ENCODE data around the gene VAV1.

VAV1 gene, protein sequence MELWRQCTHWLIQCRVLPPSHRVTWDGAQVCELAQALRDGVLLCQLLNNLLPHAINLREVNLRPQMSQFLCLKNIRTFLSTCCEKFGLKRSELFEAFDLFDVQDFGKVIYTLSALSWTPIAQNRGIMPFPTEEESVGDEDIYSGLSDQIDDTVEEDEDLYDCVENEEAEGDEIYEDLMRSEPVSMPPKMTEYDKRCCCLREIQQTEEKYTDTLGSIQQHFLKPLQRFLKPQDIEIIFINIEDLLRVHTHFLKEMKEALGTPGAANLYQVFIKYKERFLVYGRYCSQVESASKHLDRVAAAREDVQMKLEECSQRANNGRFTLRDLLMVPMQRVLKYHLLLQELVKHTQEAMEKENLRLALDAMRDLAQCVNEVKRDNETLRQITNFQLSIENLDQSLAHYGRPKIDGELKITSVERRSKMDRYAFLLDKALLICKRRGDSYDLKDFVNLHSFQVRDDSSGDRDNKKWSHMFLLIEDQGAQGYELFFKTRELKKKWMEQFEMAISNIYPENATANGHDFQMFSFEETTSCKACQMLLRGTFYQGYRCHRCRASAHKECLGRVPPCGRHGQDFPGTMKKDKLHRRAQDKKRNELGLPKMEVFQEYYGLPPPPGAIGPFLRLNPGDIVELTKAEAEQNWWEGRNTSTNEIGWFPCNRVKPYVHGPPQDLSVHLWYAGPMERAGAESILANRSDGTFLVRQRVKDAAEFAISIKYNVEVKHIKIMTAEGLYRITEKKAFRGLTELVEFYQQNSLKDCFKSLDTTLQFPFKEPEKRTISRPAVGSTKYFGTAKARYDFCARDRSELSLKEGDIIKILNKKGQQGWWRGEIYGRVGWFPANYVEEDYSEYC

DNA sequence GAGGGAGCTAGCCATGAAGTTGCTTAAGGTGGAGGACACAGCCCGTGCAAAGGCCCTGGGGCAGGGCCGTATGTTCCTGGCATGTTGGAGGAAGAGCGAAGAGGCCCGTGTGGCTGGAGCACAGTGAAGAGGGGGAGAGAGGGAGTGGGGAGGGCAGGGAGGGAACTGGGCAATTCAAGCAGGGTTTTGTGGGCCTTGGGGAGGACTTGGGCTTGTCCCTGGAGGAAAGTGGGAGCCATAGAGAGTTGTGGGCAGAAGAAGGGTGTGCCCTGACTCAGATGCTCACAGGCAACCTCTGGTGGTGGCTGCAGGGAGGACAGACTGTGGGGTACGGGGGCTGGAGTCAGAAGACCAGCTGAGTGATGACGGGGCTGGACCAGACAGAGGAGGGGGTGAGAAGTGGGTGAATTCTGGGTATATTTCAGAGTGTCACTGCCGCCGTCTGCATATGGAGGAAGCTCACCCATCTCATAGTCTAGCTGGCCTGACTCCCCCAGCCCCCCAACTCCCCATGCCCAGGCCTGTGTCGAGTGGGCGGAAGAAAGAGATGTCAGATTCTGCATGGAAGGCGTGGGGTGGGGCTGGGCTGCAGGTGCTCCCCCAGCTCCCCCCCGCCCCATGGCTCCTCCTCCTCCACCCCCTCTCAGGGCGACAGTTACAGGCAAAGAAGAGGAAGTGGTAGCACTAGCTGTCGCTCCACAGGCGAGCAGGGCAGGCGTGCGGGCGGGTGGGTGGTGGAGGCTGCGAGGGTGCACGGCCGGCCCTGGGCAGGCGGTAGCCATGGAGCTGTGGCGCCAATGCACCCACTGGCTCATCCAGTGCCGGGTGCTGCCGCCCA is at the start of gene VAV1:
Gene VAV1, plus strand, starts transcription at position 681 of the 838 bp plus-strand sequence. Its CDS starts 100 bp downstream, at position 781.
- Histone ChIP-seq H3K36me3 (ENCODE audit: control insufficient read depth, insufficient read depth, low read length) (no peaks in the 10 kb centered on the region), H3K4me3 (ENCODE audit: low read depth, low read length) (no peak within 1 kb of the TSS), H3K27me3 (ENCODE audit: control insufficient read depth, insufficient read depth, low read length) (no peaks in the 10 kb centered on the region), H3K9me3 (ENCODE audit: control insufficient read depth, insufficient read depth, low read depth, low read length) (no peaks in the 10 kb centered on the region), H3K27ac (ENCODE audit: low read depth, low read length) (no peak within 1 kb of the TSS), H3K9ac (ENCODE audit: low read length) (no peak within 1 kb of the TSS), H3K4me1 (ENCODE audit: control insufficient read depth, insufficient read depth, low read length) (peaks cover 11% of the 10 kb centered on the region; the same call in 1 of the 2 replicates)

DNA sequence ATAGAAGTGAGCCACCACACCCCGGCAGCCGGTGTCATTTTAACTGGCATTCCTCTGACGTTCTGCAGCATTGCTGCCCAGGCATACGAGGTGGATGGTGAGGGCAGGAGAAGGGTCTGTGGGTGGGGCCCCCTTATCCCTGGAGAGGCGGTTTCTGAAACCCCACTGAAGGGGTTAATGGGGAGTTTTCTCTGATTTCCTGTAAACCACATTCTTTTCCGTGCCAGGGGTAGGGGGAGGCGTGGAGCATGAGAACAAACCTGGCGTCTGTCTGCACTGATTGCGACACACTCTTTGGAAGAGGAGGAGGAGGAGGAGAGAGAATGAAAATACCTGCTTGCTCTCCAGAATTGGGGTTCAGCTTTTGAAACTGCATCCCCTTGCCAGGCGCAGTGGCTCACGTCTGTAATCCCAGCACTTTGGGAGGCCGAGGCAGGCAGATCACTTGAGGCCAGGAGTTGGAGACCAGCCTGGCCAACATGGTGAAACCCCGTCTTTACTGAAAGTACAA is 49.3 kb upstream of the VAV1 start:
- Histone ChIP-seq H3K9me3 (ENCODE audit: control insufficient read depth, insufficient read depth, low read depth, low read length) (no peaks in the 10 kb centered on the region), H3K4me3 (ENCODE audit: low read depth, low read length) (no peak overlapping the region), H3K4me1 (ENCODE audit: control insufficient read depth, insufficient read depth, low read length) (peaks cover 13% of the 10 kb centered on the region; the same call in 1 of the 2 replicates), H3K27me3 (ENCODE audit: control insufficient read depth, insufficient read depth, low read length) (no peaks in the 10 kb centered on the region), H3K36me3 (ENCODE audit: control insufficient read depth, insufficient read depth, low read length) (no peaks in the 10 kb centered on the region), H3K9ac (ENCODE audit: low read length) (no peak overlapping the region), H3K27ac (ENCODE audit: low read depth, low read length) (no peak overlapping the region)

DNA sequence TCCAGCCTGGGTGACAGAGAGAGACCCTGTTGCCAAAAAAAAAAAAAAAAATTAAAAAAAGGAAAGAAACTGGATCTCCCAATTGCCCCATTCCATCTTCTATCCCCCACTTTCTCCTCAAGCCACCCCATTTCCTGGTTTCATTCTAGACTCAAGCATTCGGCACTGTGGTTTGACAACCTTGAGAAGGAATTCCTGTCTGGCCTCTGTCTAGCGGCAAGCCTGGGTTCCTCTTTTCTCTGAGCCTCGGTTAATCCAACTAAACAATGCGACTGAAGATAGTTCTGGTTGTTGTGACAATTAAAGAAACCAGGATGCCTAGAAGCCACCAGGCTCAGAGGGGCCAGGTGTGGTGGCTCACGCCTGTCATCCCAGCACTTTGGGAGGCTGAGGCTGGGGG is 48.8 kb upstream of the VAV1 start:
- peaks cover 13% of the 10 kb centered on the region; the same call in 1 of the 2 replicates for H3K4me1 ChIP-seq (ENCODE audit: control insufficient read depth, insufficient read depth, low read length)
- H3K27ac ChIP-seq (ENCODE audit: low read depth, low read length) = no peak overlapping the region
- no peaks in the 10 kb centered on the region for H3K9me3 ChIP-seq (ENCODE audit: control insufficient read depth, insufficient read depth, low read depth, low read length)
- H3K9ac ChIP-seq (ENCODE audit: low read length) = no peak overlapping the region
- H3K27me3 ChIP-seq (ENCODE audit: control insufficient read depth, insufficient read depth, low read length) = no peaks in the 10 kb centered on the region
- H3K36me3 ChIP-seq (ENCODE audit: control insufficient read depth, insufficient read depth, low read length) = no peaks in the 10 kb centered on the region
- no peak overlapping the region for H3K4me3 ChIP-seq (ENCODE audit: low read depth, low read length)

DNA sequence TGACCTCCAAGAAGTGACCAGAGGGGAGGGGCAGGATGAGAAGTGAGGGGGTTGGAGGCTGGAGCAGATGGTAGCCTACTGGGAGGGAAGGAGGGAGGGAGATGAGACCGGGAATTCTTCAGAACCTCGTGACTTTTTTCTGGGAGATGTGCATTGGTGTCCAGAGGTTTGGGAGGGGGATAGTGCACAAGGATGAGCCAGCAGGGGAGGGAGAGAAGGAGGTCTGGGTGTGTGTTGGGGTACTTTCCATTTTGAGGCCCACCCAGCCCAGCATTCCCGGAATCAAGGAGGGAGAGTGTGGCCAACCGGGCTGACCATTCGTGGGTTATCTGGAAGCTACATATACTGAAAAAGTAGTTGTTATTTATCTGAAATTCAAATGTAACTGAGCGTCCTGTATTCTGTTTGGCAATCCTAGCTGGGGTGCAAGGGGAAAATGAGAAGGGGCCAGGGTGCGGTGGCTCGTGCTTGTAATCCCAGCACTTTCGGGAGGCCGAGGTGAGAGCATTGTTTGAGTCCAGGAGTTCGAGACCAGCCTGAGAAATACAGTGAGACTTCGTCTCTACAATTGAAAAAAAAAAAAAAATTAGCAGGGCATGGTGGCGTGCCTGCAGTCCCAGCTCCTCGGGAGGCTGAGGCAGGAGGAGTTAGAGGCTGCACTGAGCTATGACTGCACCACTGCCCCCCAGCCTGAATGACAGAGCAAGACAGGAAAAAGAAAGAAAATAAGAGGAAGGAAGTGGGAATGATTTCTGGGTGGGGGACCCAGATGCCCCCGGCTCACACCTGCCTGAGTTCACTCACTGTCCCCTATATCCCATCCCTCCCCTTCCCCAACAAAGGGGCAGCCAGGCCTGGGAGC is 47.6 kb upstream of the VAV1 start:
- Histone ChIP-seq H3K4me3 (ENCODE audit: low read depth, low read length) (no peak overlapping the region), H3K36me3 (ENCODE audit: control insufficient read depth, insufficient read depth, low read length) (no peaks in the 10 kb centered on the region), H3K4me1 (ENCODE audit: control insufficient read depth, insufficient read depth, low read length) (peaks cover 10% of the 10 kb centered on the region; the same call in 1 of the 2 replicates), H3K27me3 (ENCODE audit: control insufficient read depth, insufficient read depth, low read length) (no peaks in the 10 kb centered on the region), H3K9ac (ENCODE audit: low read length) (no peak overlapping the region), H3K9me3 (ENCODE audit: control insufficient read depth, insufficient read depth, low read depth, low read length) (no peaks in the 10 kb centered on the region), H3K27ac (ENCODE audit: low read depth, low read length) (no peak overlapping the region)

DNA sequence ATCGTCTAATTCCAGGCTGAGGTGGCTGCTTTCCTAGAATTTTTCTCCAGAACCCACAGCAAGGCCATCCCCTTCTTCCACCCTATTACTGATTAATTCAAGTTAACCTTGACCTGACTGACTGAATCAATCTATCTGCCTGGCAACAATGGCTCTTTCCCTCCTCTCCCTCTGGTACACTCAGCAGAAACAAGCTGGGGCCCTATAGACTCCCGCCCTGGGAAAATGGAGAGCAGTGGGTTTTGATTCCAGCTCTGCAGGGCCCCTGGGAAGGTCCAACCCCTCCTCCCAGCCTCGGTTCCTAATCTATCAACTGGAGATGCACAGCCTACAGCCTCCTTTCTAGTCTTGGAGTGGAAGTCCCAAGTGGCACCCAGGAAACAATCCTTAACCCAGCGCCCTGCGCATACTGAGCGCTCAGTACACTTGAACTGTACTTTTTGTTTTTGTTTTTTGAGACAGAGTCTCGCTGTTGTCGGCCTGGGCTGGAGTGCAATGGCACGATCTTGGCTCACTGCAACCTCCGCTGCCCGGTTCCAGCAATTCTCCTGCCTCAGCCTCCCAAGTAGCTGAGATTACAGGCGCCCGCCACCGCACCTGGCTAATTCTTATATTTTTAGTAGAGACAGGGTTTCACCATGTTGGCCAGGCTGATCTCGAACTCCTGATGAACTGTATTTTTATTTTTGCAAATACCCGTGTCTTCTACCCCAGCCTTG is 46.8 kb upstream of the VAV1 start:
- Histone ChIP-seq H3K4me1 (ENCODE audit: control insufficient read depth, insufficient read depth, low read length) (peaks cover 12% of the 10 kb centered on the region), H3K36me3 (ENCODE audit: control insufficient read depth, insufficient read depth, low read length) (no peaks in the 10 kb centered on the region), H3K4me3 (ENCODE audit: low read depth, low read length) (no peak overlapping the region), H3K27me3 (ENCODE audit: control insufficient read depth, insufficient read depth, low read length) (no peaks in the 10 kb centered on the region), H3K9me3 (ENCODE audit: control insufficient read depth, insufficient read depth, low read depth, low read length) (no peaks in the 10 kb centered on the region), H3K27ac (ENCODE audit: low read depth, low read length) (no peak overlapping the region), H3K9ac (ENCODE audit: low read length) (no peak overlapping the region)

DNA sequence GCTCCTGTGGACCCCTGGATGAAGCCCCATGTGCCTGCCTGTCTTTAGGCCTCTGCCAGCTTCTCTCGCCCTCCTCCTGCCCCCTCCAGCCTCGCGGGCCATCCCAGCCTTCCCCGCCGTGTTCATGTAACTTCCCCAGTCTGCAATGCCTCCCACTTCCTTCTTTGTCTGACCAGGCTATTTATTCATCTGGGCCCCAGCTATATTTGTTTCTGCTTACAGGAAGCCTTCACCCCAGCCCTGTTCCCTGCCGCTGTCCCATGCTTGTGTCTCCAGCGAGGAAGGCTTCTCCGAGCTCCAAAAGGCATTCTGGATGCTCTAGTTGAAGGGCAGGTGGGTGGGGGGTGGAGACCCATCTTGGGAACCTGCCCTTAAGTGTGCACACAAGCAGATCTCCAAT is 44.2 kb upstream of the VAV1 start:
- Histone ChIP-seq H3K9ac (ENCODE audit: low read length) (no peak overlapping the region), H3K4me3 (ENCODE audit: low read depth, low read length) (no peak overlapping the region), H3K36me3 (ENCODE audit: control insufficient read depth, insufficient read depth, low read length) (peaks cover 19% of the 10 kb centered on the region), H3K27ac (ENCODE audit: low read depth, low read length) (no peak overlapping the region), H3K9me3 (ENCODE audit: control insufficient read depth, insufficient read depth, low read depth, low read length) (no peaks in the 10 kb centered on the region), H3K27me3 (ENCODE audit: control insufficient read depth, insufficient read depth, low read length) (no peaks in the 10 kb centered on the region), H3K4me1 (ENCODE audit: control insufficient read depth, insufficient read depth, low read length) (peaks cover 5% of the 10 kb centered on the region)

DNA sequence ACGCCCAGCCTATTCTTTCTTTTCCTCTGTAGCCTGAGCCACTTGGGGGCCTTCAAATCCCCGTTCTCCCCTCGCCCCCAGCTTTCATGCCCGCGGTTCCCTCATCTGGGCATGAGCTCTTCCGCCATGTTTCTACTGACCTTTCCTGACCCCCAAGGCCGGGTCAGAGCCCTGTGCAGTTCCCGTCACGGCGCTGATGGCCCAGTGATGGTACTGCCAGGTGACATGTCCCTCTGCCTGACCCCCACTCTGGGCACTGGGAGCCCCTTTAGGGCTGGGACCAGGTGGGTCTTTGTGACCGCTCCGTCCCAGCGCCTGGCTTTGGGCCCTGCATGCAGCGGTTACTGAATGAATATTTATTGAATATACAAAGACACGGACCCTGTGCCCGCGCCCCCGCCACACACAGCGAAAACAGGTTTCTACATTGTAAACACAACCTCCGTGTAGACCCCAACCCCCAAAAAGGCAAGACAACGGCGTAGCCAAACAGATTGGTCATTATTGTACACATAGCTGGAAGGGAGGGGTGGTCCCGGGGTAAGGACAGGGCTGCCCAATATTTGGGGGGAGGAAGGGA is 42.8 kb upstream of the VAV1 start:
- Histone ChIP-seq H3K4me1 (ENCODE audit: control insufficient read depth, insufficient read depth, low read length) (peaks cover 9% of the 10 kb centered on the region), H3K27ac (ENCODE audit: low read depth, low read length) (no peak overlapping the region), H3K27me3 (ENCODE audit: control insufficient read depth, insufficient read depth, low read length) (no peaks in the 10 kb centered on the region), H3K4me3 (ENCODE audit: low read depth, low read length) (peak overlapping the region; percentile 23; the same call in 1 of the 2 replicates), H3K9ac (ENCODE audit: low read length) (peak overlapping the region; percentile 20), H3K9me3 (ENCODE audit: control insufficient read depth, insufficient read depth, low read depth, low read length) (no peaks in the 10 kb centered on the region), H3K36me3 (ENCODE audit: control insufficient read depth, insufficient read depth, low read length) (peaks cover 19% of the 10 kb centered on the region)

DNA sequence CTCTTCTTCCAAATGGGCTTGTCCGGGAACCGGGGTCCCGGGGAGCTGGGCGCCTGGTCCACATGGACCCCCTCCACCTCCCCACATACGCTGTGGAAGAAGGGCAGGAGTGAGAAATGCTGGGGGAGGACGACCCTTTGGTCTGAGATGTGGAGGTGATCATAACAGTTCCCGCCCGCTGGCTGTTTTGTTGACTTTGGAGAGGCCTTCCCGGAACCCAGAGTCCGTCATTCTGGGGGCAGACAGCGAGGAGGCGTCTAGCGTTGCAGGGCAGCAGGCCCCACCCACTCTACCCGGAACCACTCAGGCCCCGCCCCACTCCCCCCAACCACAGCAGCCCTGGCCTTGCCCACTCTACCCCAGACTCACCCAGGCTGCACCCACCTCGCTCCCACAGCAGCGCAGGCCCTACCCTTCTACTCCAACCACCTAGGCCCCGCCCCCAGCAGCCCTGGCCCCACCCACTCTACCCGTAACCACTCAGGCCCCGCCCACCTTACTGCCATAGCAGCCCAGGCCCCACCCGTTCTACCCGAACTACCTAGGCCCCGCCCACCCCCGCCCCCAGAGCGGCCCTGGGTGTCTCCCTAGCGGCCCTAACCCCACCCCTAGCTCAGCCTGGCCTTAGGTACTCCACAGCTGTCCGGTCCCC is 42.2 kb upstream of the VAV1 start:
- H3K4me1 ChIP-seq (ENCODE audit: control insufficient read depth, insufficient read depth, low read length) = peaks cover 10% of the 10 kb centered on the region
- no peaks in the 10 kb centered on the region for H3K27me3 ChIP-seq (ENCODE audit: control insufficient read depth, insufficient read depth, low read length)
- peak overlapping the region; percentile 20 for H3K9ac ChIP-seq (ENCODE audit: low read length)
- no peaks in the 10 kb centered on the region for H3K9me3 ChIP-seq (ENCODE audit: control insufficient read depth, insufficient read depth, low read depth, low read length)
- H3K27ac ChIP-seq (ENCODE audit: low read depth, low read length) = no peak overlapping the region
- H3K4me3 ChIP-seq (ENCODE audit: low read depth, low read length) = peak overlapping the region; percentile 23; the same call in 1 of the 2 replicates
- peaks cover 19% of the 10 kb centered on the region for H3K36me3 ChIP-seq (ENCODE audit: control insufficient read depth, insufficient read depth, low read length)
